Measurements from ENCODE around the gene PDE6G.

- TF ChIP-seq, protein P1, sequence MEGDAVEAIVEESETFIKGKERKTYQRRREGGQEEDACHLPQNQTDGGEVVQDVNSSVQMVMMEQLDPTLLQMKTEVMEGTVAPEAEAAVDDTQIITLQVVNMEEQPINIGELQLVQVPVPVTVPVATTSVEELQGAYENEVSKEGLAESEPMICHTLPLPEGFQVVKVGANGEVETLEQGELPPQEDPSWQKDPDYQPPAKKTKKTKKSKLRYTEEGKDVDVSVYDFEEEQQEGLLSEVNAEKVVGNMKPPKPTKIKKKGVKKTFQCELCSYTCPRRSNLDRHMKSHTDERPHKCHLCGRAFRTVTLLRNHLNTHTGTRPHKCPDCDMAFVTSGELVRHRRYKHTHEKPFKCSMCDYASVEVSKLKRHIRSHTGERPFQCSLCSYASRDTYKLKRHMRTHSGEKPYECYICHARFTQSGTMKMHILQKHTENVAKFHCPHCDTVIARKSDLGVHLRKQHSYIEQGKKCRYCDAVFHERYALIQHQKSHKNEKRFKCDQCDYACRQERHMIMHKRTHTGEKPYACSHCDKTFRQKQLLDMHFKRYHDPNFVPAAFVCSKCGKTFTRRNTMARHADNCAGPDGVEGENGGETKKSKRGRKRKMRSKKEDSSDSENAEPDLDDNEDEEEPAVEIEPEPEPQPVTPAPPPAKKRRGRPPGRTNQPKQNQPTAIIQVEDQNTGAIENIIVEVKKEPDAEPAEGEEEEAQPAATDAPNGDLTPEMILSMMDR (IDR thresholded peaks at IDR 0.05), result no peak
- TF ChIP-seq POLR2A (IDR thresholded peaks at IDR 0.05), result no peak
These were observed 2.7 kb upstream of the PDE6G start for GRCh38 chr17:81659038-81659437.
